ENCODE measurements around the gene HSPA12A.

The HSPA12A gene

GRCh38 chr10:116621934-116622655 is 120.3 kb downstream of the HSPA12A start:
- DNase-seq, result no peak

GRCh38 chr10:116621476-116621875 is 120.9 kb downstream of the HSPA12A start:
- DNase-seq, result no peak

Measured in CD4-positive, alpha-beta T cell treated with Interleukin-17A for 4 hours (primary cell).